GM12878 (cell line): ENCODE data around the gene MPRIP. TPM values are rescaled to one million over a fixed set of nuclear protein-coding genes. Genes with fewer than 3 reads are reported as not detected.

Experiments
- ATAC-seq: fragments of 200-7000 bp; cut with Tn5 transposase; 3 replicates; pipeline ENCODE4 v1.9.1; 2020; ENCODE audit warnings: mild to moderate bottlenecking, moderate library complexity
- BruUV-seq: library from RNA; stranded (reverse); fragments of 400-500 nt; replicated peaks from 2 replicates; lab custom pipeline; 2021; lab: Mats Ljungman, UMichigan
- CTCF ChIA-PET: fragments of 300-600 bp; sonication (Branson Sonifier 250); formaldehyde crosslinking; extraction: SDS; loops from one replicate; lab custom pipeline; 2021; ENCODE audit warnings: inconsistent platforms; lab: Yijun Ruan, JAX
- POLR2A ChIA-PET: fragments of 350-600 bp; formaldehyde crosslinking; extraction: SDS; loops from one replicate; lab custom pipeline; 2021; ENCODE audit warnings: inconsistent platforms; lab: Charles Lee
- RAD21 ChIA-PET: fragments of 300-600 bp; sonication (Branson Sonifier 250); formaldehyde crosslinking; loops from one replicate; lab custom pipeline; 2023; ENCODE audit warnings: antibody characterized with exemption; ENCODE audit not compliant: unreplicated experiment; lab: Charles Lee
- SMC1A ChIA-PET: fragments of 300-600 bp; sonication (Branson Sonifier 250); formaldehyde crosslinking; loops from one replicate; lab custom pipeline; 2023; ENCODE audit not compliant: unreplicated experiment, uncharacterized antibody; lab: Charles Lee
- DNase-seq: peaks from one replicate; pipeline ENCODE4 v3.0.0-alpha.2; 2011; ENCODE audit warnings: low read depth, low spot score
- FAIRE-seq: peaks from 3 replicates; lab custom pipeline; 2011; peaks lifted over from hg19 to GRCh38; lab: Jason Lieb, UNC
- H2AFZ ChIP-seq: 2 replicates; pipeline ENCODE4 v1.6.0; 2011; ENCODE audit warnings: low read depth, low read length, control low read depth; ENCODE audit not compliant: control insufficient read depth
- H3K27ac ChIP-seq: 2 replicates; pipeline ENCODE4 v1.5.1; 2011; ENCODE audit warnings: control low read depth; ENCODE audit not compliant: control insufficient read depth, insufficient read depth
- H3K27me3 ChIP-seq, 2 experiments: replicated peaks in 1 of 2; 2 replicates each; pipeline versions ENCODE4 v1.6.0 to v1.6.1; 2011; ENCODE audit warnings: low read length in 1 of 2; ENCODE audit not compliant: control insufficient read depth in 2 of 2, insufficient read depth in 2 of 2
- H3K36me3 ChIP-seq, 2 experiments: 2 replicates each; pipeline ENCODE4 v1.5.1; 2011; ENCODE audit warnings: low read length in 1 of 2; ENCODE audit not compliant: control insufficient read depth in 2 of 2, insufficient read depth in 2 of 2
- H3K4me1 ChIP-seq: 2 replicates; pipeline ENCODE4 v1.6.1; 2011; ENCODE audit warnings: mild to moderate bottlenecking, low read length, moderate library complexity, mixed read lengths; ENCODE audit not compliant: control insufficient read depth, insufficient read depth
- H3K4me2 ChIP-seq: 2 replicates; pipeline ENCODE4 v1.6.0; 2011; ENCODE audit warnings: control low read depth; ENCODE audit not compliant: control insufficient read depth, insufficient read depth
- H3K4me3 ChIP-seq: fragments of 200-600 bp; sonication (generic); 2 replicates; pipeline ENCODE4 v1.5.1; 2016
- H3K79me2 ChIP-seq: 2 replicates; pipeline ENCODE4 v1.6.0; 2011; ENCODE audit warnings: low read length; ENCODE audit not compliant: control insufficient read depth, insufficient read depth
- H3K9ac ChIP-seq: 2 replicates; pipeline ENCODE4 v1.8.0; 2011; ENCODE audit warnings: low read length, control low read depth, mixed read lengths; ENCODE audit not compliant: control insufficient read depth, insufficient read depth
- H3K9me3 ChIP-seq: replicated peaks from 3 replicates; pipeline ENCODE4 v1.5.1; 2011; ENCODE audit warnings: mild to moderate bottlenecking, low read length; ENCODE audit not compliant: control insufficient read depth, insufficient read depth
- H4K20me1 ChIP-seq: 2 replicates; pipeline ENCODE4 v1.6.0; 2011; ENCODE audit not compliant: control insufficient read depth, insufficient read depth
- ATF7 ChIP-seq: fragments of 450-650 bp; IDR thresholded peaks from 2 replicates; pipeline ENCODE4 v1.6.1; 2016; ENCODE audit warnings: low read depth, mild to moderate bottlenecking
- GATAD2B ChIP-seq: fragments of 450-650 bp; conservative IDR thresholded peaks from 2 replicates; pipeline ENCODE4 v1.6.1; 2017; ENCODE audit warnings: low read depth, mild to moderate bottlenecking, moderate library complexity
- MTA2 ChIP-seq: fragments of 450-650 bp; IDR thresholded peaks from 2 replicates; pipeline ENCODE4 v1.6.1; 2016; ENCODE audit warnings: low read depth, mild to moderate bottlenecking, moderate library complexity
- NR2C2 ChIP-seq: IDR thresholded peaks from 2 replicates; pipeline ENCODE4 v1.6.1; 2011; ENCODE audit warnings: borderline replicate concordance, low read depth; ENCODE audit not compliant: control insufficient read depth, insufficient read length
- POLR2A ChIP-seq: IDR thresholded peaks from 2 replicates; pipeline ENCODE4 v1.6.1; 2011; ENCODE audit warnings: low read depth, mild to moderate bottlenecking, low read length
- RAD21 ChIP-seq: IDR thresholded peaks from 2 replicates; pipeline ENCODE4 v1.6.1; 2011; ENCODE audit warnings: mild to moderate bottlenecking, low read depth, low read length, moderate library complexity; ENCODE audit not compliant: insufficient read depth
- SMC3 ChIP-seq: IDR thresholded peaks from 2 replicates; pipeline ENCODE4 v1.6.1; 2011; ENCODE audit warnings: low read length, improper control_type of control experiment, borderline replicate concordance
- YY1 ChIP-seq: IDR thresholded peaks from 2 replicates; pipeline ENCODE4 v1.6.1; 2011; ENCODE audit warnings: low read depth, mild to moderate bottlenecking, low read length
- WGBS: methylation state at CpG from one replicate; pipeline ENCODE4 v1.1.6; 2016; ENCODE audit warnings: low lambda C conversion rate; ENCODE audit not compliant: insufficient replicate concordance, insufficient coverage; ENCODE audit errors: missing lambda C conversion rate; 5-methylcytosine and 5-hydroxymethylcytosine counted together
- in situ Hi-C: fragments of 300-500 bp; cut with MboI; formaldehyde crosslinking; loops from 9 replicates; pipeline ENCODE4 v1.14.3; 2018; ENCODE audit warnings: mixed read lengths
- intact Hi-C: fragments of 100-400 bp; cut with micrococcal nuclease; formaldehyde crosslinking; loops from one replicate; pipeline ENCODE4 v1.14.2; 2022; ENCODE audit not compliant: unreplicated experiment
- polyA plus RNA-seq, 11 experiments: library from polyadenylated mRNA; depleted of rRNA in 4 of 11; unstranded in 6 of 11; stranded (reverse) in 5 of 11; fragments of >200 nt; fragmentation: Nextera tagmentation in 4 of 11; fragmentation: Illumina TruSeq in 1 of 11; extraction: Ambion mirVana in 4 of 11; extraction: Trizol in 1 of 11; gene quantifications; 1 replicate in 1 of 11; 2 replicates in 10 of 11; pipeline versions ENCODE4 v1.2.1 to v1.2.3, GENCODE V29; 2011 to 2016; ENCODE audit warnings: inconsistent platforms in 2 of 11, missing spikeins in 2 of 11, low read depth in 1 of 11
- total RNA-seq, 4 experiments: library from RNA; depleted of rRNA in 3 of 4; stranded (reverse); fragments of >200 nt in 3 of 4; fragmentation: Illumina TruSeq in 1 of 4; extraction: Trizol in 1 of 4; gene quantifications; 2 replicates each; pipeline versions ENCODE4 v1.2.1 to v1.2.3, GENCODE V29; 2013 to 2021
- TF ChIP-seq, protein P1 (sequence below), 3 experiments: IDR thresholded peaks in 2 of 3; conservative IDR thresholded peaks in 1 of 3; 2 replicates each; pipeline ENCODE4 v1.5.1; 2011; ENCODE audit warnings: low read depth in 3 of 3, low read length in 3 of 3, mild to moderate bottlenecking in 3 of 3, control low read depth in 2 of 3, moderate library complexity in 2 of 3, inconsistent platforms in 1 of 3, mixed read lengths in 1 of 3; ENCODE audit not compliant: control insufficient read depth in 2 of 3, insufficient read depth in 1 of 3; ENCODE audit errors: extremely low read depth in 1 of 3
- TF ChIP-seq, protein P2 (sequence below): fragments of 450-650 bp; IDR thresholded peaks from 2 replicates; pipeline ENCODE4 v1.6.1; 2017; ENCODE audit warnings: mild to moderate bottlenecking, moderate library complexity

The MPRIP gene
- total and polyA plus RNA-seq, 10 of the 15 experiments (the other 5 are each of a cell fraction or from before 2014, with no cell fraction given), result 16.5 to 168 (median 71.7) TPM

- no peaks in the 10 kb centered on the region for H3K4me1 ChIP-seq
- peaks cover 16% of the 10 kb centered on the region in 2 experiments for H3K36me3 ChIP-seq
- intact Hi-C loops (no loop called here), in situ Hi-C loops (no loop called here)
- ChIA-PET POLR2A (no interaction called here), SMC1A (interaction anchor here (1.0 kb wide), 1 partner anchor 12 kb away, joined by 3 read pairs; no protein-coding TSS in a partner anchor), RAD21 (no interaction called here), CTCF (interaction anchor here (0.5 kb wide), 1 partner anchor 549 kb away, joined by 3 read pairs; no protein-coding TSS in a partner anchor)
- H4K20me1 ChIP-seq, result no peaks in the 10 kb centered on the region; the same call in 1 of the 2 replicates
- H3K4me3 ChIP-seq, result no peak overlapping the region
- BruUV-seq, result no TSS peak
- no peak overlapping the region for H3K4me2 ChIP-seq
- no peaks in the 10 kb centered on the region for H3K27me3 ChIP-seq
- DNase-seq (no peak), ATAC-seq (no peak), FAIRE-seq (no peak)
- WGBS, result 83% methylated on average over 18 of the region's 18 CpGs
- no peak overlapping the region for H3K9ac ChIP-seq
- no peak overlapping the region for H2AFZ ChIP-seq
- no peak overlapping the region for H3K27ac ChIP-seq
- no peaks in the 10 kb centered on the region; the same call in 1 of the 2 replicates for H3K79me2 ChIP-seq
- no peaks in the 10 kb centered on the region for H3K9me3 ChIP-seq
- no peak for TF ChIP-seq YY1
- TF ChIP-seq MTA2, result no peak
- TF ChIP-seq SMC3, result no peak
- no peak for TF ChIP-seq RAD21
- TF ChIP-seq, protein P1, sequence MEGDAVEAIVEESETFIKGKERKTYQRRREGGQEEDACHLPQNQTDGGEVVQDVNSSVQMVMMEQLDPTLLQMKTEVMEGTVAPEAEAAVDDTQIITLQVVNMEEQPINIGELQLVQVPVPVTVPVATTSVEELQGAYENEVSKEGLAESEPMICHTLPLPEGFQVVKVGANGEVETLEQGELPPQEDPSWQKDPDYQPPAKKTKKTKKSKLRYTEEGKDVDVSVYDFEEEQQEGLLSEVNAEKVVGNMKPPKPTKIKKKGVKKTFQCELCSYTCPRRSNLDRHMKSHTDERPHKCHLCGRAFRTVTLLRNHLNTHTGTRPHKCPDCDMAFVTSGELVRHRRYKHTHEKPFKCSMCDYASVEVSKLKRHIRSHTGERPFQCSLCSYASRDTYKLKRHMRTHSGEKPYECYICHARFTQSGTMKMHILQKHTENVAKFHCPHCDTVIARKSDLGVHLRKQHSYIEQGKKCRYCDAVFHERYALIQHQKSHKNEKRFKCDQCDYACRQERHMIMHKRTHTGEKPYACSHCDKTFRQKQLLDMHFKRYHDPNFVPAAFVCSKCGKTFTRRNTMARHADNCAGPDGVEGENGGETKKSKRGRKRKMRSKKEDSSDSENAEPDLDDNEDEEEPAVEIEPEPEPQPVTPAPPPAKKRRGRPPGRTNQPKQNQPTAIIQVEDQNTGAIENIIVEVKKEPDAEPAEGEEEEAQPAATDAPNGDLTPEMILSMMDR (IDR thresholded peaks at IDR 0.05 in 2 of 3, conservative IDR thresholded peaks at IDR 0.05 in 1 of 3; ENCODE audit: control insufficient read depth in 2 of 3, extremely low read depth in 1 of 3, insufficient read depth in 1 of 3, low read depth in 3 of 3, low read length in 3 of 3), result no peak
- TF ChIP-seq GATAD2B, result no peak
- no peak for TF ChIP-seq NR2C2
- TF ChIP-seq, protein P2, sequence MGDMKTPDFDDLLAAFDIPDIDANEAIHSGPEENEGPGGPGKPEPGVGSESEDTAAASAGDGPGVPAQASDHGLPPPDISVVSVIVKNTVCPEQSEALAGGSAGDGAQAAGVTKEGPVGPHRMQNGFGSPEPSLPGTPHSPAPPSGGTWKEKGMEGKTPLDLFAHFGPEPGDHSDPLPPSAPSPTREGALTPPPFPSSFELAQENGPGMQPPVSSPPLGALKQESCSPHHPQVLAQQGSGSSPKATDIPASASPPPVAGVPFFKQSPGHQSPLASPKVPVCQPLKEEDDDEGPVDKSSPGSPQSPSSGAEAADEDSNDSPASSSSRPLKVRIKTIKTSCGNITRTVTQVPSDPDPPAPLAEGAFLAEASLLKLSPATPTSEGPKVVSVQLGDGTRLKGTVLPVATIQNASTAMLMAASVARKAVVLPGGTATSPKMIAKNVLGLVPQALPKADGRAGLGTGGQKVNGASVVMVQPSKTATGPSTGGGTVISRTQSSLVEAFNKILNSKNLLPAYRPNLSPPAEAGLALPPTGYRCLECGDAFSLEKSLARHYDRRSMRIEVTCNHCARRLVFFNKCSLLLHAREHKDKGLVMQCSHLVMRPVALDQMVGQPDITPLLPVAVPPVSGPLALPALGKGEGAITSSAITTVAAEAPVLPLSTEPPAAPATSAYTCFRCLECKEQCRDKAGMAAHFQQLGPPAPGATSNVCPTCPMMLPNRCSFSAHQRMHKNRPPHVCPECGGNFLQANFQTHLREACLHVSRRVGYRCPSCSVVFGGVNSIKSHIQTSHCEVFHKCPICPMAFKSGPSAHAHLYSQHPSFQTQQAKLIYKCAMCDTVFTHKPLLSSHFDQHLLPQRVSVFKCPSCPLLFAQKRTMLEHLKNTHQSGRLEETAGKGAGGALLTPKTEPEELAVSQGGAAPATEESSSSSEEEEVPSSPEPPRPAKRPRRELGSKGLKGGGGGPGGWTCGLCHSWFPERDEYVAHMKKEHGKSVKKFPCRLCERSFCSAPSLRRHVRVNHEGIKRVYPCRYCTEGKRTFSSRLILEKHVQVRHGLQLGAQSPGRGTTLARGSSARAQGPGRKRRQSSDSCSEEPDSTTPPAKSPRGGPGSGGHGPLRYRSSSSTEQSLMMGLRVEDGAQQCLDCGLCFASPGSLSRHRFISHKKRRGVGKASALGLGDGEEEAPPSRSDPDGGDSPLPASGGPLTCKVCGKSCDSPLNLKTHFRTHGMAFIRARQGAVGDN, result no peak
- TF ChIP-seq ATF7, result no peak
- TF ChIP-seq POLR2A, result no peak
These were observed 47.8 kb downstream of the MPRIP start for GRCh38 chr17:17089796-17090641.
